Hepatocyte (in vitro differentiated cells): Measurements from ENCODE around the gene METRN.

Experiments
- CTCF ChIP-seq: fragments of 200-600 bp; sonication (generic); IDR thresholded peaks from 2 replicates; pipeline ENCODE4 v1.5.1; 2016; ENCODE audit warnings: antibody characterized with exemption, mild to moderate bottlenecking; ENCODE audit not compliant: poor library complexity
- EZH2phosphoT487 ChIP-seq: fragments of 200-600 bp; sonication (generic); IDR thresholded peaks from one replicate; pipeline ENCODE4 v1.6.1; 2018; ENCODE audit warnings: antibody characterized with exemption, mild to moderate bottlenecking, low read depth, moderate library complexity; ENCODE audit not compliant: unreplicated experiment, severe bottlenecking

GRCh38 chr16:682493-683395 lies 32.2 kb upstream of the METRN start:
- TF ChIP-seq CTCF (no peak), EZH2phosphoT487 (no peak)
